Measurements from ENCODE around the gene KLRD1.
"Not testable (repeated sequence)": the region's sequence is repeated elsewhere in the genome, so short reads cannot be mapped to it uniquely, and the experiment has no call there.

KLRD1 gene

GRCh38 chr12:10363914-10364814 lies 56.5 kb downstream of the KLRD1 start:
- H3K4me3 ChIP-seq (IDR thresholded peaks at IDR 0.05; ENCODE audit: insufficient read depth, low read depth, low read length), result no peak overlapping the region

GRCh38 chr12:10364815-10365622 lies 57.3 kb downstream of the KLRD1 start:
- Histone ChIP-seq H4K20me1 (ENCODE audit: insufficient read depth) (no peaks in the 10 kb centered on the region), H3K27ac (no peak overlapping the region), H3K4me1 (ENCODE audit: low read depth, poor library complexity, severe bottlenecking) (peaks cover 11% of the 10 kb centered on the region), H3K27me3 (ENCODE audit: insufficient read depth, low read depth) (peaks cover 13% of the 10 kb centered on the region), H2AFZ (ENCODE audit: low read depth) (no peak overlapping the region), H3K36me3 (ENCODE audit: insufficient read depth) (no peaks in the 10 kb centered on the region), H3K4me2 (peak overlapping the region; percentile 83), H3K9ac (no peak overlapping the region), H3K79me2 (ENCODE audit: insufficient read depth, low read depth) (no peaks in the 10 kb centered on the region), H3K4me3 (IDR thresholded peaks at IDR 0.05; ENCODE audit: insufficient read depth, low read depth, low read length) (no peak overlapping the region)
- no peak for TF ChIP-seq CTCF (conservative IDR thresholded peaks at IDR 0.05; ENCODE audit: low read depth, low read length)

More at GRCh38 chr12:10363914-10364814, 56.5 kb downstream of the KLRD1 start:
- TF ChIP-seq CTCF (conservative IDR thresholded peaks at IDR 0.05; ENCODE audit: low read depth, low read length), result no peak
- no peak overlapping the region for H3K9ac ChIP-seq
- H3K79me2 ChIP-seq (ENCODE audit: insufficient read depth, low read depth), result no peaks in the 10 kb centered on the region
- no peak overlapping the region for H2AFZ ChIP-seq (ENCODE audit: low read depth)
- H3K36me3 ChIP-seq (ENCODE audit: insufficient read depth), result no peaks in the 10 kb centered on the region
- no peaks in the 10 kb centered on the region for H4K20me1 ChIP-seq (ENCODE audit: insufficient read depth)
- no peak overlapping the region for H3K27ac ChIP-seq
- peak overlapping the region; percentile 83 for H3K4me2 ChIP-seq
- peaks cover 13% of the 10 kb centered on the region for H3K27me3 ChIP-seq (ENCODE audit: insufficient read depth, low read depth)
- H3K4me1 ChIP-seq (ENCODE audit: low read depth, poor library complexity, severe bottlenecking), result peaks cover 11% of the 10 kb centered on the region

- Histone ChIP-seq H3K79me2 (ENCODE audit: insufficient read depth, low read depth) (no peaks in the 10 kb centered on the region), H3K4me3 (IDR thresholded peaks at IDR 0.05; ENCODE audit: insufficient read depth, low read depth, low read length) (no peak overlapping the region), H2AFZ (ENCODE audit: low read depth) (no peak overlapping the region), H3K4me2 (peak overlapping the region; percentile 83), H3K36me3 (ENCODE audit: insufficient read depth) (no peaks in the 10 kb centered on the region), H4K20me1 (ENCODE audit: insufficient read depth) (no peaks in the 10 kb centered on the region), H3K27me3 (ENCODE audit: insufficient read depth, low read depth) (peaks cover 13% of the 10 kb centered on the region), H3K9ac (no peak overlapping the region), H3K27ac (no peak overlapping the region), H3K4me1 (ENCODE audit: low read depth, poor library complexity, severe bottlenecking) (peaks cover 11% of the 10 kb centered on the region)
- 0 out of 2 replicates have a peak, but pooled peaks have one; percentile 11 for TF ChIP-seq CTCF (conservative IDR thresholded peaks at IDR 0.05; ENCODE audit: low read depth, low read length)
Observed at GRCh38 chr12:10365696-10366405, 58.2 kb downstream of the KLRD1 start.

DNA sequence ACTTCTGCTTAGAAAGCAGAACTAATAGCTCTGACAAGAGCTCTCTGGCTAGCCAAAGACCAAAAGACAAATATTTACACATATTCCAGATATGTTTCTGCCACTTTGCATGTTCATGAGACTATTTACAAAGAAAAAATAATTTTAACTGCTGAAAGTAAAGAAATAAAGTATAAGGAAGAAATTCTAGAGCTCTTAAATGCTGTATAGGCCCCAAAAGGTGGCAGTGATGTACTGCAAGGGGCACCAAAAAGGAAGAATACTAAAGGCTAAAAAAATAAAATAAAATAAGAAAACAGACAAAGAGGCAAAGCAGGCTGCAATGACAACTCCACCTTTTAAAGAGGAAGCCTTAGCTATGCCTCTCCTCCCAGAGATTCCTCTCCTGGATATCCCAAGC lies 59.2 kb downstream of the KLRD1 start:
- Histone ChIP-seq H3K36me3 (ENCODE audit: insufficient read depth) (no peaks in the 10 kb centered on the region), H3K79me2 (ENCODE audit: insufficient read depth, low read depth) (no peaks in the 10 kb centered on the region), H3K9ac (no peak overlapping the region), H3K4me1 (ENCODE audit: low read depth, poor library complexity, severe bottlenecking) (peaks cover 11% of the 10 kb centered on the region), H3K4me3 (IDR thresholded peaks at IDR 0.05; ENCODE audit: insufficient read depth, low read depth, low read length) (no peak overlapping the region), H3K27ac (no peak overlapping the region), H4K20me1 (ENCODE audit: insufficient read depth) (no peaks in the 10 kb centered on the region), H2AFZ (ENCODE audit: low read depth) (no peak overlapping the region), H3K27me3 (ENCODE audit: insufficient read depth, low read depth) (peaks cover 13% of the 10 kb centered on the region), H3K4me2 (no peak overlapping the region)
- TF ChIP-seq CTCF (conservative IDR thresholded peaks at IDR 0.05; ENCODE audit: low read depth, low read length), result no peak

DNA sequence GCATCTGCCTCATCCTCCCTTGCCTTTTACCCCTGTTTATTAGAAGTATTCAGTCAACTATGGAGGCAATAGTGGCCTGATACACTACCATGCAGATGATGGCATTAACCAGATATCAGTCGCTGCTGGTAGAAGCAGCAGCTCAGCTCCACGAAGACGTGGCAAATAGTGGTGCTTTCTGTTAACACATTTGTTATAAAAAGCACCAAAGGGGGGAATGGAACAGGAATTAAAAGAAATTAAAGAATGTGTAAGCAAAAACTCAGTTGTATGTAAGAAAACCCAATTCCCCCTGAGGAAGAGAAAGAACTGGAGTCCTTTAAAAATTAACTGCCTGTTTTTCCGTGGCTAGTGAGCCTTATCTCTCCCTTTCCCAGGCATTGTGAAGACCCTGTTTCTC lies 60.0 kb downstream of the KLRD1 start:
- H3K27me3 ChIP-seq (ENCODE audit: insufficient read depth, low read depth); H3K36me3 ChIP-seq (ENCODE audit: insufficient read depth); H3K79me2 ChIP-seq (ENCODE audit: insufficient read depth, low read depth); H2AFZ ChIP-seq (ENCODE audit: low read depth); H4K20me1 ChIP-seq (ENCODE audit: insufficient read depth); H3K4me2 ChIP-seq; H3K9ac ChIP-seq; H3K27ac ChIP-seq; H3K4me3 ChIP-seq (IDR thresholded peaks at IDR 0.05; ENCODE audit: insufficient read depth, low read depth, low read length): not testable (repeated sequence)
- peaks cover 19% of the 10 kb centered on the region for H3K4me1 ChIP-seq (ENCODE audit: low read depth, poor library complexity, severe bottlenecking)
